Measurements from ENCODE around the gene DLGAP1. TPM values are rescaled to one million over a fixed set of nuclear protein-coding genes. Genes with fewer than 3 reads are reported as not detected.
"Not testable (repeated sequence)": the region's sequence is repeated elsewhere in the genome, so short reads cannot be mapped to it uniquely, and the experiment has no call there.

The DLGAP1 gene
- total RNA-seq, 1 donor from 2014 or later, result 13.6 TPM

DNA sequence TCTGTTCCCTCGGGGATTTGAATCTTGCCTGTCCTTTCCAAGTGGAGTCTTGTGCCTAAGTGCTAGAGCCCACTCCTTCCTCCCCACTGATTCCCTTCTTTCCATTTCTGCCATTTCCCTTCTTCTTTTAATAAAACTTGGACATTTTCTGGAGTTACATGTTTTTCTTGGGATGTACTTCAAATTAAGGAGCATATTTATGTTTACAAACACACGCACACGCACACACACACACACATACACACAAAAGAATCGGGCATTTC lies 850.9 kb downstream of the DLGAP1 start:
- DNase-seq, result no peak
- no peak overlapping the region for H3K4me3 Mint-ChIP-seq (ENCODE audit: unreplicated experiment)
- no peaks in the 10 kb centered on the region for H3K4me1 Mint-ChIP-seq (ENCODE audit: low read depth, unreplicated experiment)
- H3K9me3 Mint-ChIP-seq (ENCODE audit: unreplicated experiment), result no peaks in the 10 kb centered on the region
- no peaks in the 10 kb centered on the region for H3K27me3 Mint-ChIP-seq (ENCODE audit: unreplicated experiment)
- H3K36me3 Mint-ChIP-seq (ENCODE audit: unreplicated experiment), result no peaks in the 10 kb centered on the region
- TF ChIP-seq, protein P1, sequence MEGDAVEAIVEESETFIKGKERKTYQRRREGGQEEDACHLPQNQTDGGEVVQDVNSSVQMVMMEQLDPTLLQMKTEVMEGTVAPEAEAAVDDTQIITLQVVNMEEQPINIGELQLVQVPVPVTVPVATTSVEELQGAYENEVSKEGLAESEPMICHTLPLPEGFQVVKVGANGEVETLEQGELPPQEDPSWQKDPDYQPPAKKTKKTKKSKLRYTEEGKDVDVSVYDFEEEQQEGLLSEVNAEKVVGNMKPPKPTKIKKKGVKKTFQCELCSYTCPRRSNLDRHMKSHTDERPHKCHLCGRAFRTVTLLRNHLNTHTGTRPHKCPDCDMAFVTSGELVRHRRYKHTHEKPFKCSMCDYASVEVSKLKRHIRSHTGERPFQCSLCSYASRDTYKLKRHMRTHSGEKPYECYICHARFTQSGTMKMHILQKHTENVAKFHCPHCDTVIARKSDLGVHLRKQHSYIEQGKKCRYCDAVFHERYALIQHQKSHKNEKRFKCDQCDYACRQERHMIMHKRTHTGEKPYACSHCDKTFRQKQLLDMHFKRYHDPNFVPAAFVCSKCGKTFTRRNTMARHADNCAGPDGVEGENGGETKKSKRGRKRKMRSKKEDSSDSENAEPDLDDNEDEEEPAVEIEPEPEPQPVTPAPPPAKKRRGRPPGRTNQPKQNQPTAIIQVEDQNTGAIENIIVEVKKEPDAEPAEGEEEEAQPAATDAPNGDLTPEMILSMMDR (IDR thresholded peaks at IDR 0.05; ENCODE audit: partially characterized antibody, unreplicated experiment), result no peak
- H3K27ac Mint-ChIP-seq (ENCODE audit: unreplicated experiment), result no peak overlapping the region

- Mint-ChIP-seq H3K4me1 (ENCODE audit: low read depth, unreplicated experiment) (no peaks in the 10 kb centered on the region), H3K27ac (ENCODE audit: unreplicated experiment) (no peak overlapping the region), H3K36me3 (ENCODE audit: unreplicated experiment) (no peaks in the 10 kb centered on the region), H3K9me3 (ENCODE audit: unreplicated experiment) (no peaks in the 10 kb centered on the region), H3K4me3 (ENCODE audit: unreplicated experiment) (no peak overlapping the region), H3K27me3 (ENCODE audit: unreplicated experiment) (no peaks in the 10 kb centered on the region)
- no peak for DNase-seq
- TF ChIP-seq, protein P1 (IDR thresholded peaks at IDR 0.05; ENCODE audit: partially characterized antibody, unreplicated experiment), result no peak
These were observed 851.5 kb downstream of the DLGAP1 start for GRCh38 chr18:3603421-3604234.

- H3K9me3 Mint-ChIP-seq (ENCODE audit: unreplicated experiment); H3K4me3 Mint-ChIP-seq (ENCODE audit: unreplicated experiment); H3K27me3 Mint-ChIP-seq (ENCODE audit: unreplicated experiment); H3K4me1 Mint-ChIP-seq (ENCODE audit: low read depth, unreplicated experiment); H3K27ac Mint-ChIP-seq (ENCODE audit: unreplicated experiment); H3K36me3 Mint-ChIP-seq (ENCODE audit: unreplicated experiment); DNase-seq: not testable (repeated sequence)
These were observed 853.9 kb downstream of the DLGAP1 start for GRCh38 chr18:3601106-3601755.

GRCh38 chr18:3599861-3600260 lies 855.2 kb downstream of the DLGAP1 start:
- Mint-ChIP-seq H3K9me3 (ENCODE audit: unreplicated experiment) (no peaks in the 10 kb centered on the region), H3K27me3 (ENCODE audit: unreplicated experiment) (peaks cover 3% of the 10 kb centered on the region), H3K4me1 (ENCODE audit: low read depth, unreplicated experiment) (peaks cover 3% of the 10 kb centered on the region), H3K36me3 (ENCODE audit: unreplicated experiment) (no peaks in the 10 kb centered on the region), H3K27ac (ENCODE audit: unreplicated experiment) (no peak overlapping the region), H3K4me3 (ENCODE audit: unreplicated experiment) (no peak overlapping the region)
- TF ChIP-seq, protein P1 (IDR thresholded peaks at IDR 0.05; ENCODE audit: partially characterized antibody, unreplicated experiment), result no peak
- DNase-seq, result no peak

DNA sequence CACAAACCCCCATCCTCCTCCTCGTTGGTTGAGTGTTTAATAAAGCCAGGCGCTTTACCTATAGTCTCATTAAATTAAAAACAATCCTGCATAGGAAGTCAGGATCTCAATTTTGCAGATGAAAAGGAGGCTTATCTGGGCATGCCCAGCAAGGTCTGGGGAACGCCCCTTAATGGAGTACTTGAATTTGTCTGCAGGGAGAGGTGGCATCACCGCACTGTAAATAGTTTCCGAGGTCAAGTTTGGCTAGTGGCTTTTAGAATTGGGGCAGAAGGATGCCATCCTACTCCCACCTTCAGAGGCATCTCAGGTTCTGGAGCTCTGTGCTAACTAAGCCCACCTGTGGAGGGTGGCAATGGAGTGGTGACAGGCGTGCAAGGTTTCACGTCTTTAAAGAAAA lies 855.9 kb downstream of the DLGAP1 start:
- Mint-ChIP-seq H3K27ac (ENCODE audit: unreplicated experiment) (no peak overlapping the region), H3K27me3 (ENCODE audit: unreplicated experiment) (peaks cover 3% of the 10 kb centered on the region)
- no peak for DNase-seq

More for the DNA sequence above, 855.9 kb downstream of the DLGAP1 start:
- peaks cover 4% of the 10 kb centered on the region for H3K9me3 Mint-ChIP-seq (ENCODE audit: unreplicated experiment)
- TF ChIP-seq, protein P1 (IDR thresholded peaks at IDR 0.05; ENCODE audit: partially characterized antibody, unreplicated experiment), result no peak
- no peaks in the 10 kb centered on the region for H3K36me3 Mint-ChIP-seq (ENCODE audit: unreplicated experiment)
- H3K4me1 Mint-ChIP-seq (ENCODE audit: low read depth, unreplicated experiment), result peaks cover 8% of the 10 kb centered on the region
- no peak overlapping the region for H3K4me3 Mint-ChIP-seq (ENCODE audit: unreplicated experiment)
